GM12864 (cell line): Measurements from ENCODE around the gene PCSK2.

Experiments
- DNase-seq: peaks from one replicate; pipeline ENCODE4 v3.0.0-alpha.2; 2011; ENCODE audit warnings: low read depth
- H3K4me3 ChIP-seq: 2 replicates; pipeline ENCODE4 v1.5.1; 2011; ENCODE audit warnings: mild to moderate bottlenecking, low read depth, low read length, control low read depth
- TF ChIP-seq, protein P1 (sequence below): IDR thresholded peaks from 2 replicates; pipeline ENCODE4 v1.5.1; 2011; ENCODE audit warnings: low read depth, mild to moderate bottlenecking, moderate library complexity, low read length, control low read depth, inconsistent platforms; ENCODE audit errors: missing control alignments

Gene PCSK2

DNA sequence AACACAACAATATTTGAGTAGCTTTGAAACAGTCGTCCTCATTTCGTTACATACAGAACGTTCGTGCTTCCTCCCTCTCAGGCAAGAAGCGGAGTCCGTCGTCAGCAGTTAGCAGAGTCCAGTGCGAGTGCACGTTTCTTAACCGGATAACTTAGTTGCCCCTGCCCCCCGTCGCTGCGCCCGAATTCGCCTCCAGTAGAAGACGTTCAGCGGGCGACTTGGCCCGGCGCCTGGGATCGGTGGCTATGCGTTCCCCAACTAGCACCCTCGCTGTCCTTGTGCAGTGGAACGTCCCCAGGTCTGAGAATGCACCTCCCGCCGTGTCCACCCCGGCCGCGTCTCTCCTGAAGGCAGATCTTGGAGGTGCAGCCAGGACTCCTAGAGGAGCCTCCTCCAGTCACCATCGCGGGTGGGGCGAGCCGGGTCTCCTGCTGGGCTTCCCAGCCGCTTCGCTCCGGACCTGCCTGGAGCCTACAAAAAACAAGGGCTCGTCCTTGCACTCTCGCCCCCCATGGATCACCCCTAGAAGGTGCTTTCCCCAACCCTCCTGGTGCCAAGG lies 910 bp upstream of the PCSK2 start:
- TF ChIP-seq, protein P1, sequence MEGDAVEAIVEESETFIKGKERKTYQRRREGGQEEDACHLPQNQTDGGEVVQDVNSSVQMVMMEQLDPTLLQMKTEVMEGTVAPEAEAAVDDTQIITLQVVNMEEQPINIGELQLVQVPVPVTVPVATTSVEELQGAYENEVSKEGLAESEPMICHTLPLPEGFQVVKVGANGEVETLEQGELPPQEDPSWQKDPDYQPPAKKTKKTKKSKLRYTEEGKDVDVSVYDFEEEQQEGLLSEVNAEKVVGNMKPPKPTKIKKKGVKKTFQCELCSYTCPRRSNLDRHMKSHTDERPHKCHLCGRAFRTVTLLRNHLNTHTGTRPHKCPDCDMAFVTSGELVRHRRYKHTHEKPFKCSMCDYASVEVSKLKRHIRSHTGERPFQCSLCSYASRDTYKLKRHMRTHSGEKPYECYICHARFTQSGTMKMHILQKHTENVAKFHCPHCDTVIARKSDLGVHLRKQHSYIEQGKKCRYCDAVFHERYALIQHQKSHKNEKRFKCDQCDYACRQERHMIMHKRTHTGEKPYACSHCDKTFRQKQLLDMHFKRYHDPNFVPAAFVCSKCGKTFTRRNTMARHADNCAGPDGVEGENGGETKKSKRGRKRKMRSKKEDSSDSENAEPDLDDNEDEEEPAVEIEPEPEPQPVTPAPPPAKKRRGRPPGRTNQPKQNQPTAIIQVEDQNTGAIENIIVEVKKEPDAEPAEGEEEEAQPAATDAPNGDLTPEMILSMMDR = no peak
- no peak for DNase-seq
- H3K4me3 ChIP-seq = no peak overlapping the region

DNA sequence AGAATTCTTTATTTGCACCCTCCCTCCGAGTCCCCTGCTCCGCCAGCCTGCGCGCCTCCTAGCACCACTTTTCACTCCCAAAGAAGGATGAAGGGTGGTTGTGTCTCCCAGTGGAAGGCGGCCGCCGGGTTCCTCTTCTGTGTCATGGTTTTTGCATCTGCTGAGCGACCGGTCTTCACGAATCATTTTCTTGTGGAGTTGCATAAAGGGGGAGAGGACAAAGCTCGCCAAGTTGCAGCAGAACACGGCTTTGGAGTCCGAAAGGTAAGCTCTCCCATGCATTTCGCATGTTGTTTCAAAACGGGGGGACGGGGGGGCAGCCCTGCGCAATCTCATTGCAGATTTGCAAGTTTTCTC lies 357 bp downstream of the PCSK2 start:
- no peak for DNase-seq
- no peak overlapping the region for H3K4me3 ChIP-seq
- TF ChIP-seq, protein P1 = no peak

DNA sequence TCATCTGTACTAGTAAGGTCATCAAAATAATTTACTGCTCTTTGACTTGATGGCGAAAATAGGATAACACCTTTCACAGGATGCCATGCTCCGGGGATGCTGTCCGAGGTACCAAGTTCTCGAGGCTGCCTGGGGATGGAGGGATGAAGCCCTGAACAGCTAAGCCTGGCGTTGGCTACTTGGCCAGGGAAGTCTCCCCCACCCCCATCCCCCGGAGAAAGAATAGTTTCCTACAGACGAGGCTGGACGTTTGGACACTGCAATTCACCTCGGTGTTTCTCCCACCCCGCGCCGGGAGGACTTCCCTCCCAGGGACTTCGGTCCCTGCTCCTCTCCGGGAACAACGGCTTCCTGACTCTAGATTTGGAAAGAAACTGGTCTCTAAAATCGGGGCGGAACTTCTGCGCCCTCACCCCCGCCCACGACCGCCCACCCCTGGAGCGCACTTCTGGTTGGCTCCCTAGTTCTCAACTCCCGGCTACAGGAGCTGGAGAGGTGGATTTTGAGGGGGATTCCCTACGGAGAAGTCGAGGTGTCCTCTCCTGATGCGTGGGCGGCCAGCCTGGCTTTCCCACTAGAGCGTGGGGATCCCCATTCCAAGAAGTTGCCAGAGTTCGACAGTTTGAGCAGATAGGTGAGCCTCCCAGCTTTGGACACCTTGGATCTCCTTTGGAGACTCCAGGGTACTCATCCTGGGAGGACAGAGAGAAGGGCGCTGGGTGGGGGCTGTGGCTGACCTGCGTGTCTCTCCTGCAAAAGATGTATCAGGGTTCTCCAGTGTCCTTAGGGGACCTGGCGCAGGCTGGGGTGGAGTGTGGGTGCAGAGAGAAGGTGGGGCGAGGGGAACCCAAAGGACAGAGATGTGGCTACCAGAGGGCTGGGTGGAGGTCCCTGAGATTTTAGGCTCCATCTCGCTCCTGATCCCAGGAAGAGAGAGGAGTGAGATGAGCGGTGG lies 1.1 kb downstream of the PCSK2 start:
- TF ChIP-seq, protein P1 = no peak
- no peak for DNase-seq
- H3K4me3 ChIP-seq = no peak overlapping the region

DNA sequence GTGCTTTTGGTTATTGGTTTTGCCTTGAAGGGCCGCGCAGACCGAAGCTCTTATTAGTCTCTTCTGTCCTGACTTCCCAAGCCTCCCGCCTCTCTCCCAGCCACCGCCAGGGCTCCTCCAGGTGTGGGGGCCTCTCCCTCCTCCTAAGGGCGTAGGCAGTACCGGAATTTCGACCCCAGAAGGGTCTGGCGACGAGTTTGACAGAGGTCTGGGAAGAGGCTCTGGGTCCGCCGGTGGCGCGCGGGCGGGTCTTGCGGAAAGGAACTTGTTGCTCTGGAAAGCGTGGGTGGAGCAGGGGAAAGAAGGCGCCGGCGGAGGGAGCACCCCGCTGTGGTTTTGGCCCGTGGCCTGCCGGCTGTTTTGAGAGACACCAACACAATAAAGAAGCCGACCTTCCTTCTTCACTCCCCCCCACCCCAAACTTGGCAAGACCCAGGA lies 1.8 kb downstream of the PCSK2 start:
- no peak overlapping the region for H3K4me3 ChIP-seq
- TF ChIP-seq, protein P1 = no peak
- DNase-seq = no peak

DNA sequence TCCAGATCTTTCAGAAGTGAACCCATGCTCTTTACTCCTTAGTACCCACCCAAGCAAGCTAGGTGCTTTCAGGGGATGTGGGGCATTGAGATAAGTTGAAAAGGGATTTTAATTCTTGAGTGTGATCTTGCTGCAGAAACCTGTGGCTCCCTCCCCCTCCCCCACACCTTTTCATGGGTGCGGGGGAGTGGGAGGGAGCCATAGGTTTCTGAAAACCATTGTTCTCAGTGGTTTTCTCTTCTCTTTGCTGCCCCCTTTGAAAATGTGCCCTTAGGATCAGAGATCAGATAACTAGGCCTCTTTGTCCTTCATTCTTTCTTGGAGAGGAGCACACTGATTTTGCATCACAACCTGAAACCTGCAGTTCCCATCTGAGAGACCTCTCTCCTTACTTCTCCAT lies 2.4 kb downstream of the PCSK2 start:
- H3K4me3 ChIP-seq = no peak overlapping the region
- DNase-seq = no peak
- TF ChIP-seq, protein P1 = no peak

DNA sequence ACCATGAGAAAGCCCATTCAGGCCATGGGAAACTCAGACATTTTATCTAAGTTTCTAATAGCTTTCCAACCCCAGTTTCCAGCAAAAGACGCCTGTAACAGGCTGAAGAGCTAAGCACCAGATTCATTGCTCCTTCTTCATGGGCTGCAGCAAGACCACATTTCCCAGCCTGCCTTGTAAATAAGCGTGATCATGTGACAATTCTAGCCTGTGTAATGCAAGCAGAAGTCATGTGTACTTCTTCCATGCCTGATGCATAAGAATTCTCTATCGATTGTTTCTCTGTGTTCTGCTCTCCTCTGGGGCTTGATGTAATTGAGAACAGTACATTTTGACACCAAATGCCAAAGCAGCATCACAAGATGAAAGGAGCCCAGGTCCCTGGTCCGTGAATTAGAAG lies 6.8 kb downstream of the PCSK2 start:
- H3K4me3 ChIP-seq = no peak overlapping the region
- no peak for DNase-seq
- TF ChIP-seq, protein P1 = no peak
